ENCODE measurements around the gene BTAF1.
"Not testable (repeated sequence)": the region's sequence is repeated elsewhere in the genome, so short reads cannot be mapped to it uniquely, and the experiment has no call there.

Gene BTAF1

GRCh38 chr10:91891125-91892001 lies 32.2 kb upstream of the BTAF1 start:
- H3K27ac ChIP-seq, result no peak overlapping the region
- DNase-seq, result no peak

GRCh38 chr10:91893051-91893450 lies 30.5 kb upstream of the BTAF1 start:
- Histone ChIP-seq H3K27ac (no peak overlapping the region), H3K9me3 (ENCODE audit: severe bottlenecking) (peaks cover 4% of the 10 kb centered on the region), H3K27me3 (ENCODE audit: insufficient read depth, low read depth, severe bottlenecking) (no peaks in the 10 kb centered on the region), H3K36me3 (no peaks in the 10 kb centered on the region), H3K4me3 (ENCODE audit: low read depth, low read length) (no peak overlapping the region)
- no peak for TF ChIP-seq CTCF (IDR thresholded peaks at IDR 0.05; ENCODE audit: low read depth, low read length)
- no peak for DNase-seq

More at GRCh38 chr10:91891125-91892001, 32.2 kb upstream of the BTAF1 start:
- TF ChIP-seq CTCF (IDR thresholded peaks at IDR 0.05; ENCODE audit: low read depth, low read length), result no peak
- Histone ChIP-seq H3K27me3 (ENCODE audit: insufficient read depth, low read depth, severe bottlenecking) (no peaks in the 10 kb centered on the region), H3K4me3 (ENCODE audit: low read depth, low read length) (no peak overlapping the region), H3K9me3 (ENCODE audit: severe bottlenecking) (peaks cover 1% of the 10 kb centered on the region), H3K36me3 (no peaks in the 10 kb centered on the region)

- DNase-seq; H3K27ac ChIP-seq; H3K9me3 ChIP-seq (ENCODE audit: severe bottlenecking); H3K27me3 ChIP-seq (ENCODE audit: insufficient read depth, low read depth, severe bottlenecking); H3K4me3 ChIP-seq (ENCODE audit: low read depth, low read length); H3K36me3 ChIP-seq: not testable (repeated sequence)
Measured at GRCh38 chr10:91894261-91894685, 29.3 kb upstream of the BTAF1 start.

- H3K27ac ChIP-seq, result no peak overlapping the region
- H3K27me3 ChIP-seq (ENCODE audit: insufficient read depth, low read depth, severe bottlenecking), result no peaks in the 10 kb centered on the region
- H3K4me3 ChIP-seq (ENCODE audit: low read depth, low read length), result no peak overlapping the region
- H3K9me3 ChIP-seq (ENCODE audit: severe bottlenecking), result peaks cover 4% of the 10 kb centered on the region
- no peak for DNase-seq
- no peaks in the 10 kb centered on the region for H3K36me3 ChIP-seq
- TF ChIP-seq CTCF (IDR thresholded peaks at IDR 0.05; ENCODE audit: low read depth, low read length), result no peak
Measured at GRCh38 chr10:91896212-91896756, 27.3 kb upstream of the BTAF1 start.

- DNase-seq, result no peak
- H3K27ac ChIP-seq, result no peak overlapping the region
- H3K36me3 ChIP-seq, result no peaks in the 10 kb centered on the region
- no peak overlapping the region for H3K4me3 ChIP-seq (ENCODE audit: low read depth, low read length)
- H3K9me3 ChIP-seq (ENCODE audit: severe bottlenecking), result peaks cover 4% of the 10 kb centered on the region
- no peak for TF ChIP-seq CTCF (IDR thresholded peaks at IDR 0.05; ENCODE audit: low read depth, low read length)
- no peaks in the 10 kb centered on the region for H3K27me3 ChIP-seq (ENCODE audit: insufficient read depth, low read depth, severe bottlenecking)
Measured at GRCh38 chr10:91897421-91897820, 26.1 kb upstream of the BTAF1 start.

- Histone ChIP-seq H3K36me3 (peaks cover 6% of the 10 kb centered on the region; the same call in 1 of the 2 replicates), H3K9me3 (ENCODE audit: severe bottlenecking) (no peaks in the 10 kb centered on the region), H3K27ac (no peak overlapping the region), H3K4me3 (ENCODE audit: low read depth, low read length) (no peak overlapping the region), H3K27me3 (ENCODE audit: insufficient read depth, low read depth, severe bottlenecking) (no peaks in the 10 kb centered on the region)
- no peak for DNase-seq
- no peak for TF ChIP-seq CTCF (IDR thresholded peaks at IDR 0.05; ENCODE audit: low read depth, low read length)
Measured at GRCh38 chr10:91901784-91902677, 21.5 kb upstream of the BTAF1 start.

Measured in WERI-Rb-1 (cell line).